ENCODE measurements around the gene UHRF1.

The UHRF1 gene

DNA sequence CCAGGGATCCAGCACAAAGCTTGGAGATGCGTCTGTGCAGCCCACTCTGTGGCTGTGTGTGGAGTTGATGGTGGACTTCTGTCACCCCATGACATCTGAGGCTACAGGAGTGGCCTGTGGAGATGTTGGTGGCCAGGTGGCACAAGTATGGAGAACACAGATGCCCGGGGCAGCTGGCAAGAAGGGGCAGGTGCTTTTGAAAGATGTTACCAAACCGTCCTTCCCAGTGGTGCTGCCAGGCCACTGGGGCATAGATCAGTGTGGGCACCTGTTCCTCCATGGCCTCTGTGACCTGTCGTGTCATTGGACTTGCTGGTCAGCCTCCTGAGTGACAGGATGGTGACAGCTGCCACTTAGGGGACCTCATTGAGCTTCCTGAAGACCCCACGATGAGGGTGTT, 95.8 kb downstream of the UHRF1 start:
- no peak for DNase-seq (ENCODE audit: low read depth)
- TF ChIP-seq, protein P1, sequence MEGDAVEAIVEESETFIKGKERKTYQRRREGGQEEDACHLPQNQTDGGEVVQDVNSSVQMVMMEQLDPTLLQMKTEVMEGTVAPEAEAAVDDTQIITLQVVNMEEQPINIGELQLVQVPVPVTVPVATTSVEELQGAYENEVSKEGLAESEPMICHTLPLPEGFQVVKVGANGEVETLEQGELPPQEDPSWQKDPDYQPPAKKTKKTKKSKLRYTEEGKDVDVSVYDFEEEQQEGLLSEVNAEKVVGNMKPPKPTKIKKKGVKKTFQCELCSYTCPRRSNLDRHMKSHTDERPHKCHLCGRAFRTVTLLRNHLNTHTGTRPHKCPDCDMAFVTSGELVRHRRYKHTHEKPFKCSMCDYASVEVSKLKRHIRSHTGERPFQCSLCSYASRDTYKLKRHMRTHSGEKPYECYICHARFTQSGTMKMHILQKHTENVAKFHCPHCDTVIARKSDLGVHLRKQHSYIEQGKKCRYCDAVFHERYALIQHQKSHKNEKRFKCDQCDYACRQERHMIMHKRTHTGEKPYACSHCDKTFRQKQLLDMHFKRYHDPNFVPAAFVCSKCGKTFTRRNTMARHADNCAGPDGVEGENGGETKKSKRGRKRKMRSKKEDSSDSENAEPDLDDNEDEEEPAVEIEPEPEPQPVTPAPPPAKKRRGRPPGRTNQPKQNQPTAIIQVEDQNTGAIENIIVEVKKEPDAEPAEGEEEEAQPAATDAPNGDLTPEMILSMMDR (IDR thresholded peaks at IDR 0.05; ENCODE audit: insufficient read depth, low read depth, low read length, missing control alignments), result no peak
- no peak overlapping the region for H3K4me3 ChIP-seq (ENCODE audit: low read length)

DNA sequence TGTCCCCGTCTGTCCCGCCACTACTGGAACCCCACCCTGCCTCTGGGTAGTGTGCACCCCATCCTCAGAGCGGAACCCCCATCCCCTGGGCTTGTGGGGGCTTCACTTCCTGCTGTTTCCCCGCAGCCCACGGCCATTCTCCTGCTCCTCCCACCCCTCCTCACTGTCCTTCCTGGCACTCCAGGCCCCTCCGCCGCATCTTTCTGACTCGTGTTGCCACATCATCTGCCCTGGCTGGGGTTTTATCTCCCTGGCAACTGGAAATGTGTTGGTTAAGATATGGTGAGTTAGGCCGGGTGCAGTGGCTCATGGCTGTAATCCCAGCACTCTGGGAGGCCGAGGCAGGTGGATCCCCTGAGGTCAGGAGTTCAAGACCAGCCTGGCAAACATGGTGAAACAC, 96.9 kb downstream of the UHRF1 start:
- H3K4me3 ChIP-seq (ENCODE audit: low read length), result no peak overlapping the region
- no peak for DNase-seq (ENCODE audit: low read depth)
- TF ChIP-seq, protein P1 (IDR thresholded peaks at IDR 0.05; ENCODE audit: insufficient read depth, low read depth, low read length, missing control alignments), result no peak

DNA sequence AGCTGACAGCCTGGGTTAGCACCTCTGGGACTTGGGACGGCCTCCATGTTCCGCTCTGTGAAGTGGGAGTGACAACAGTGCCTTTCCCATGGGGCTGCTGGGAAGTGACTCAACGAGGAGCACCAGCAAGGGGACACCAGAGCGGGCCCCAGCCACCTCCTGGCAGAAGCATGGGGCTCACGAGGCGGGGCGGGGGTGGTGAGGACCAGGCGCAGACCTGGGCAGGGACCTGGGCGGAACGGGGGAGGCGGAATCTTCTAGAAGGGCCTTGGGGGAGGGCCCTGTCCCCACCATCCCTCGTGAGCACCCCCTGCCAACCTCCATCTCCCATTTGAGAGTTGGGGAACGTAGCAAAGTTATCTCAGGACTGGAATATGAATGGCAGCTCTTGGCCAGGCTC, 97.5 kb downstream of the UHRF1 start:
- no peak for DNase-seq (ENCODE audit: low read depth)
- TF ChIP-seq, protein P1 (IDR thresholded peaks at IDR 0.05; ENCODE audit: insufficient read depth, low read depth, low read length, missing control alignments), result no peak
- H3K4me3 ChIP-seq (ENCODE audit: low read length), result no peak overlapping the region

All from epithelial cell of esophagus (primary cell).